Iris pigment epithelial cell (primary cell): ENCODE results near the gene ABL2.

Experiments used
- DNase-seq: peaks from one replicate; pipeline ENCODE4 v3.0.0-alpha.2; 2011; ENCODE audit warnings: low read depth

Gene ABL2

DNA sequence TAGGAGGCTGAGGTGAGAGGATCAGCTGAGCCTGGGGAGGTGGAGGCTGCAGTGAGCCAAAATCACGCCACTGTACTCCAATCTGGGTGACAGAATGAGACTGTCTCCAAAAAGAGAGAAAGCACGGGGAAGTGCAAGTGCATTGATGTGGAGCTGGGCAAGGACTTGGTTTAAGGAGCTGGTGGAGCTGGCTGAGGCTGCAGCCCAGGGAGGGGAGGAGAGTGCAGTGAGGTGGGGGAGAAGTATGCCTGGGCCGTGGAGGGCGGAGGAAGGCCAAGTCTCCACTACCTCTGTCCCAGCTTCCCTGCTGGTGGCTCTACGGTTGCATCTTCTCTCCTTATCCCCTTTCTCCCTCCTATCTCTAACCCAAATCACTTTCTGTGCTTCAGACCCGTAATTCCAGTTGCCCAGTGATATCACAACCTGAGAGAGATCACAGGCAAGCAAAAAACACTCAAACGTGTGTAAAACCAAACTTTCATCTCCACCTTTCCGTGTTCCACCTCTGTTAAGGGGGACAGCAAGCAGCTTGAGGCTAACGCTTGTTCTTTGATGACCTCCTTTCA lies 136.5 kb downstream of the ABL2 start:
- no peak for DNase-seq

DNA sequence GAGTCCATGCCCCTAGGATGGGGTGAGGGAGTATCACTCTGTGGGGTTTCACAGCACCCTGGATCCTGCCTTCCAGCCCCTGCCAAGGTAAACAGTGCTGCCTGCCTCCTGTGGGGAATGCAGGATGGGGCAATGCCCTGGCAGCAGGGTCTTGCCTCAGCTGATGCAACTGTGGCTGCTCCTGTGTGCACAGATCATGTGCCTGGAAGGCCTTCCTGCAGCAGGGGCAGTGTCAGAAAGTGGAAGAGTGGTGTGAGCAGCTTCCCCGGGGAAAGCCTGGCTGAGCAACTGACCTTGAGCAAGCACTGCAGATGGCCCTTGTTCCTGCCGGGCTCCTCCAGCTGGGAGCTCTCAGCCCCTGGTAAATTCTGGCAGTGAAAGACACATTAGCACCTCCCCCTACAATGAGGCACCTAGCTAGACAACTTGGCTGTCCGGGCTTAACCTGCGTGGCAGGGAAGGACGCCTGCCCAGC lies 137.7 kb downstream of the ABL2 start:
- DNase-seq, result peak; percentile 53

DNA sequence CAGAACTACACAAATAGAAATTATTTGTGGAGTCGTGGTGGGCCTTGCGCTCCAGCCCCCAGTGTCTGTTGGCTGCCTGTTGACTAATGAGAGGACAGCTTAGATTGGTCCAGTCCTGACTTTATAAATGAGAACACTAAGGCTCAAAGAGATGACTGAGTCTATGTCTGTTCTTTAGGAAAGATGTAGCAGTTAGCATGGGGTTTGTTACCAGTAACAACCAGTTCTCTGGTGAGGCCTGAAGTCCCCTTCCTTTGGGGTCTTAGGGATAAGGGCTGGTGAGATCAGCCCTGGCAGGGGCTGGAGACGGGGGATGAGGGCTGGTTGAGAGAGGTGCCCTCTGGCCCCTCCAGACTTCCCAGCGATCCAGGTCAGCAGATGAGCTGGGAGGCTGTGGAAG lies 138.6 kb downstream of the ABL2 start:
- DNase-seq, result no peak

DNA sequence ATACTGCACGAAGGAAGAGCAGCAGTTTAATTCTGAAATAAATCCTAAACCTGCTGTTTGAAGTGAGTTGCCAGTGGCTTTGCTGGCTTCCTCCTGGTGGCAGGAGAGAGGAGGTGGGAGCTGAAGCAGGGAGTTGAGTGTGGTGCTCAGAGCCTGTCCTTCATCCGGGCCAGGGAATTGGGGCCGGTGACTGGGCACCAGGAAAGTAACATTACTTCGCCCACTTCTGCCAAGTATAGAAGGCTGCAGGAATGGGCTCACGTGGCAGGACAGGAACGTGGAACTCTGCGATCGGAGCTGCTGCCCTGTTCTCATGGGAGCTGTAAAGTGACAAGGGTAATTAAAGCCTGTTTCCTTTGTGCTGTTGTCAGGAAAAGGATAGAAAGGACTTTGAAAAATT lies 139.0 kb downstream of the ABL2 start:
- DNase-seq, result no peak

DNA sequence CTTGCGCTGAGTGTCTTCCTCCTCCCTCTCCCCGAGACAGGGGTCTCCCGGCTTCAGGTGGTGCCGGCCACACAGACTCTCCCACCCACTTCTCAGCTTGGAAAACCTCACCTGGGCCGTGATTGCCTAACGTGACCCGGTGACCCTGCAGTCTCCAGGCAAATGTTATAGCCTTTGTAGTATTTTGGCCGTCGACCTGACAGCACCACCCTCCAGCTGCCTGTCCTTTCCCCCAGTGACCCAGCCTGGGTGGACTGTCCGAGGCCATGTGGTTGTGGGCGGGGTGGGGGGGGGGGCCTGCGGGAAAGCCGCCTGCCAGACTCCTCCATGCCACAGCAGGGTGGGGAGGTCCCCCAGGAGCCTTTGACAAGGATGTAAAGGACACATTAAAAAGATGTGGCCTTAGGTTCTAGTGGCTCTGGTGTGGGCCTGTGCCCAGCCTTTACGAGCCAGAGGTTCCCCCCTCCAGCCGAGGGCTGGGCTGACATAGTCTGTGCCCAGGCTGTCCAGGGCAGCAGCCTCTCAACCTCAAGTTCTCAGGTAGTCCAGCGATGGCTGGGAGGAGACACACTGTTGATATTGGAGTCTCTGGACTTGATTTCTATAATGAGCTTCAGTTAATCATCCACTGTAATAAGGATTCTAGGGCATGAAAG lies 139.5 kb downstream of the ABL2 start:
- DNase-seq, result no peak

DNA sequence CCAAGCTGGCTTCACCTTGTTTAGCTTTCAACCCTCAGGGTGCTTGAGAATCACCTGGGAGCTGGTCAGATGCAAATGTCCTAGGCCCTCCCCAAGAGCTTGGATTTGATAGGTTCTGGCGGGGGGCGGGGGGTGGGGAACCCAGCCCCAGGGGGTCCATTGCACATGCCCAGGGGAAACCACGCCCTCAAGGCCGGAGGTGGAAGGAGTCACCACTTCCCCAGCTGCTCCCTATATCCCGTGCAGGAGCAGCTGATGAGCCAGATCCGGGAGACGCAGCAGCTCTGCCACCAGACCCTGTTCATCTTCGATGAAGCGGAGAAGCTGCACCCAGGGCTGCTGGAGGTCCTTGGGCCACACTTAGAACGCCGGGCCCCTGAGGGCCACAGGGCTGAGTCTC lies 141.8 kb downstream of the ABL2 start:
- peak; percentile 18 for DNase-seq

DNA sequence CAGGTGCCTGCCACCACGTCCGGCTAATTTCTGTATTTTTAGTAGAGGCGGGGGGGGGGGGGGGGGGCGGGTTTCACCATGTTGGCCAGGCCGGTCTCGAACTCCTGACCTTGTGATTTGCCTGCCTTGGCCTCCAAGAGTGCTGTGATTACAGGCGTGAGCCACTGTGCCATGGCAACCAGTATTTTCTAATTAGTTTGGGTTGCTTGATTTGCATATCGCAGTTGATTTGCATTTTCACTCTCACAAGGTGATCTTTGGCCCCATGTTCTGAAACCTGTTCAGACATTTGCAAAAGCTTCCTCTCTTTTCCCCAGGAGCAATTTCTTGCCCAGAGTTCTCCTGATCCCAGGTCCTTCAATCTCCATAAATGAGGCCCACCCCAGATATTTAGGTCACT lies 145.9 kb downstream of the ABL2 start:
- no peak for DNase-seq

DNA sequence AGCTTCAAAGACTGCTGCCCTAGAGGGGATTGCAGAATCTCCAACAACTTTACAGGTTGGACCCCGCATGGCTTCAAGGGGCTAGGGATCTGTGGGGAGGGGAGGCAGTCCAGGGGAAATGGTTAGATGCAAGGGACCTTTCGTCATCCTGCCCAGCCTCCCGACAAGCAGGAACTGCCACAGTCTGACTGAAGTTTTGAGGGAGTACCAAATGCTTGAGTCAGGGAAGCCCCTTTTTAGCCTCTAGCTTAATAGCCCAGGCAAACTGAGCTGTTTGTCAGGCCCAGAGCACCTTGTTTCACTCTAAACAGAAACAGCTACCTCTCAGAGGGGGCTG lies 146.5 kb downstream of the ABL2 start:
- DNase-seq, result peak; percentile 43

DNA sequence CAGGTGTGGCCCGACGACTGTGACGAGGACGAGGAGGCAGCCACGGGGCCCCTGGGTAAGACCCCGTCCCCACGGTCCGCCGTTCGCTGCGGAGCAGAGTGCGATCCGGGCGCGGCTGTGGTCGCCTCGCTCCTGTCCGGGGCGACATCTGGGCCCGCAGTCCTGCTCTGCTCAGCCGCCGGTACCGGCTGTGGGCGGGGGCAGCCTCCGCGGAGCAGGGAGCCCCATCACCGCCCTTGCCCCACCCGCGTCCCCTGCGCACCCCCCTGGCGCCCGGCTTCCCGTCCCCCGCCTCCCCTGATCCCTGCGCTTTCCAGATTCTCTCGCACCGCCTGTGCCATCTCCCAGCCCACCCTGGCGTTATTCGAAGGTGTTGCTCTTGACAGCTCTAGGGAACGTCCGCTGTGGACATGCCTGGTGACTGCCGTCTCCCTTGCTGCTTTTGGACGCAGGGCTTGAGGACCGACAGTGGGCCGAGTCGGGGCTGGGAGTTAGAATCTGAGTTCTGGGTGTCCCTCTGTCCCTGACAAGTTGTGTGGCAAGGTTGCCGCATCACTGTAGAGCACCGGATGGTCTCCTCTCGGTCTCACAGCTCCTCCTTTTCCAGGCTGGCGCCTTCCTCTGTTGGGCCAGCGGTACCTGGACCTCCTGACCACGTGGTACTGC lies 147.0 kb downstream of the ABL2 start:
- peak; percentile 19 for DNase-seq

DNA sequence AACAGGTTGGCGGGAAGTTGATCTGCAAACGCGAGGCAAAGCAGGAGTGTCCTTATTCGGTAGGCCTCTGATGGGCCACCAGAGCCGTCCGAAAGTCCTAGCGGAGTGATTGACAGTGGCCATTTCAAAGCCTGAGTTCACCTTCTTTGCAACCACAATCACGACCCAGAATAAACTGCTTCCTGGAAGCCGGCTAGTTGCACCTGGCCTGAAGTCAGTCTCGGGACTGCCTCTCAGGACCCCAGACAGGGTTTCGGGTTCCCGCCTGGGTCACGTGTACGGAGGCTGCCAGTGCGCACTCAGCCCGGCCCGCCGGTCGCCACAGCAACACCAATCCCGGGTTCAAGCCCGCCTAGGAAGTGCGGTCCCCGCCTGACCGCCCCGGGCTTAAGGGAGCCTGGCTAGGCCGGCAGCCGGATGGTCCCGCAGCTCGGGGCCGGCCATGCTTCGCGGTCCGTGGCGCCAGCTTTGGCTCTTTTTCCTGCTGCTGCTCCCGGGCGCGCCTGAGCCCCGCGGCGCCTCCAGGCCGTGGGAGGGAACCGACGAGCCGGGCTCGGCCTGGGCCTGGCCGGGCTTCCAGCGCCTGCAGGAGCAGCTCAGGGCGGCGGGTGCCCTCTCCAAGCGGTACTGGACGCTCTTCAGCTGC lies 147.7 kb downstream of the ABL2 start, which contains the start of gene TOR3A:
TOR3A (plus strand) TSS at position 384 of the 646 bp plus-strand sequence; CDS start at position 443, 59 bp downstream.
- peak; percentile 90 for DNase-seq

DNA sequence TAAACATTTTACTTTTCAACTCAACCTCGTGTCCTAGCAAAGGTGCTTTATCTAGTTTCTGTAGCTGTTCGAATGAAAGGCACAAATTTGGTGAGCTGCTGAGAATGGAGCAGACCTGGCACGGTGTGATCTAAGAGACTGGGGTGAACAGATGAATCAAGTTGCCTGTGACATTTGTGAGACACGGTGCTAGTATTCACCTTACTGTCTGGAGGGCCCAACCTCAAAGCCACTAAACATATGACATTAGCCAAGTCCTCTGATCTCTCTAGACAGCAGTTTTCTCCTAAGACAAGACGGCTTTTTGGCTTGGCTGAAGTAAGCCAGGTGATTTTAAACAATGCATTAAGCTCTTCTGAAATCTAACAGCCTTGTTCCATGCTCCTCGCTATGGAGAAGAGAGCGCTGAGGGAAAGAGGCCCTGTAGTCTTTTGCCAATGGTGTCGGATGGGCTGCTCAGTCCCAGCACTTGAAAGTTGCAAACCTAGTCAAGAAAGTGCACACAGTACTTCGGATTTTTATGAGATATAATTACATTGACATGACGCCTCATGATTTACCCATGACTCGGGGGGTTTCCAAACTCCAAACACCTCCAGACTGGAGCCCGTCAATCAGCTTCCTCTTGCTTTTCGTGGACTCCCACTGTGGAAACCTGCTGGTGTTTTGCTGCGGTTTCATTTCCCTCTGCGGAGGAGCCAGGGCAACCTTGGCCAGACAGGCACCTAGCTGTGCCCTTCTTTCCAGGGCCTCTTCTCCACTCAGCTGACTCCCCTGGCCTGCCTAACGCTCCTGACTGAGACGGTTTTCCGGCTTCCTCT lies 148.4 kb downstream of the ABL2 start:
- DNase-seq, result no peak

DNA sequence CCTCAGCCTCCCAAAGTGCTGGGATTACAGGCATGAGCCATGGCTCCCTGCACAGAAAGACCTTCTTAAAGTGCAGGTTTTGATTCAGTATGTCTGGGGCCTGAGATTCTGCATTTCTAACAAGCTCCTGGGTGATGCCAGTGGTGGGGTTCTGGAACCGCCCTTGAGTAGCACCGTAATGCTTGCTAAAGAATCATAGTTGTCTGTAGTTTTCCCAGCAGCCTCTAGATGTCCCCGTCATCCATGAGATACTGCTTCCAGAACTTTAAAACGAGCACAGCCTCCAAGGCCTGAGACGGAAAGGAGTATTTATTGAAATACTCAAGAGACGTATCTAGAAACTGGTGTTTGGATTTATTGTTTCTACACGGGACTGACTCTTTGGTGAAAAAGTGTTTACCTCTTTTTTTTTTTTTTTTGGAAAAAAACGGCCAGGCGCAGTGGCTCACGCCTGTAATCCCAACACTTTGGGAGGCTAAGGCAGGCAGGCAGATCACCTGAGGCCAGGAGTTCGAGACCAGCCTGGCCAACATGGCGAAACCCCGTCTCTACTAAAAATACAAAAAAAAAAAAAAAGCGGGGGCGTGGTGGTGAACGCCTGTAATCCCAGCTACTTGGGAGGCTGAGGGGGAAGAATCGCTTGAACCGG lies 150.2 kb downstream of the ABL2 start:
- peak; percentile 79 for DNase-seq

DNA sequence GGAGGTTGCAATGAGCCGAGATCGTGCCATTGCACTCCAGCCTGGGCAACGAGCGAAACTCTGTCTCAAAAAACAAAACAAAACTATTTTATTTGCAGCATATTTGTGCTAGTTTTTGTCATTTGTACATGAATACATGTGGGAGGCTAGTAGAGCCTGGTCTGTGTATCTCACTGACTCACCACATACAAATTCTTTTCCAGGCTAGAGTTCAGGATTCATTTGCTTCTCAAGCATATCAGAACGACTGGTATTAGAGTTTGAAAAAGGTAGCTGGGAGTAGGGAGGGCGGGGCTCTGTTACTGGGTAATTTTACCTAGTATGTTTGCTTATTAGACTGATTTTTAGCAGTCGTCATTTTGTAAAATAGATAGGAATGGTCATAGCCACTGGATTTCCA lies 152.1 kb downstream of the ABL2 start:
- peak; percentile 84 for DNase-seq

DNA sequence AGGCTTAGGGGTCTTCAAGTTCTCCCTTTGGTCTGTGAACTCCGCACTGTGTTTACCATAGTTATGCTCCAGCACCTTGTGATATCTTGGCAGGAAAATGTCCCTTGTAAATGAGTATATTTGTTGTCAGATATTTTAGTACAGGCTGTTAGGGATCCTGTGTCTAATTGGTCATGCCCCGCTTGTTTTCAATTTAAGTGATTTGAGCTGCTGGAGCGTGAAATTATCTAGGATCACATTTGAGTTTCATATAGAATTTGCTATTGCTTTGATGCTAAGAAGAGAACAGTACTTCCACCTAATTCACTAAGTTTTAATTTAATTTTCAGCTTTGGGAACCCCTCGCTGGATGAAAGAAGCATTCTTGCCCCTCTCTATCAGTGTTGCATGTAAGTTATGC lies 163.0 kb downstream of the ABL2 start:
- no peak for DNase-seq

DNA sequence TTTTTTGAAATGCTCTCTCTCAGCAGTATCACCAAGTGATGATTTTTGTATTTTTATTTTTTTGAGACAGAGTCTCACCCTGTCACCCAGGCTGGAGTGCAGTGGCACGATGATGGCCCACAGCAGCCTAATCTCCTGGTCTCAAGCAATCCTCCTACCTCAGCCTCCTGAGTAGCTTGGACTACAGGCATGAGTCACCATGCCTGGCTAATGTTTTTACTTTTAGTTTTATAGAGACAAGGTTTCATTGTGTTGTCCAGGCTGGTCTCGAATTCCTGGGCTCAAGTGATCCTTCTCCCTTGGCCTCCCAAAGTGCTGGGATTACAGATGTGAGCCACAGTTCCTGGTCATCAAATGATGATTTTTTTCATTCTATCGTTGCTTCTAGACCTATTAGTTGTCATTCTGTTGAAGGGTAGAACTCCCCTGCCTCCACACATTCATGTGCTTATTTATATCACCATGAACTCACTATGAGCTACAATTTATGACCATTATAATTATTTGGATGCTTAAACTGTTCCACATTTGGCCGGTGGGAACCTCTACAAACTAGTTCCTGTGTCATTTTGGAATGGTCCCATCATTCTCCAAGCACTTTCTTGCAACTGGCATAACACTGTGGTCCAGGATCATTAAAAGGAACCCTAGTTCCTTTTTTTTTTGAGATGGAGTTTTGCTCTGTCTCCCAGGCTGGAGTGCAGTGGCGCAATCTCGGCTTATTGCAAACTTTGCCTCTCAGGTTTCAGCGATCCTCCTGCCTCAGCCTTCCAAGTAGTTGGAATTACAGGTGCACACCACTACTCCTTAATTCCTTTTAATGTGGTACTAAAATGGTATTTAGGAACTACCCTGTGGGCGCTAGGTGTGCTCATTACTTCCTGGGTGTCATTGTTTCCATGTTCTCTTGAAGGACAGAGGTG lies 167.9 kb downstream of the ABL2 start:
- DNase-seq, result no peak

DNA sequence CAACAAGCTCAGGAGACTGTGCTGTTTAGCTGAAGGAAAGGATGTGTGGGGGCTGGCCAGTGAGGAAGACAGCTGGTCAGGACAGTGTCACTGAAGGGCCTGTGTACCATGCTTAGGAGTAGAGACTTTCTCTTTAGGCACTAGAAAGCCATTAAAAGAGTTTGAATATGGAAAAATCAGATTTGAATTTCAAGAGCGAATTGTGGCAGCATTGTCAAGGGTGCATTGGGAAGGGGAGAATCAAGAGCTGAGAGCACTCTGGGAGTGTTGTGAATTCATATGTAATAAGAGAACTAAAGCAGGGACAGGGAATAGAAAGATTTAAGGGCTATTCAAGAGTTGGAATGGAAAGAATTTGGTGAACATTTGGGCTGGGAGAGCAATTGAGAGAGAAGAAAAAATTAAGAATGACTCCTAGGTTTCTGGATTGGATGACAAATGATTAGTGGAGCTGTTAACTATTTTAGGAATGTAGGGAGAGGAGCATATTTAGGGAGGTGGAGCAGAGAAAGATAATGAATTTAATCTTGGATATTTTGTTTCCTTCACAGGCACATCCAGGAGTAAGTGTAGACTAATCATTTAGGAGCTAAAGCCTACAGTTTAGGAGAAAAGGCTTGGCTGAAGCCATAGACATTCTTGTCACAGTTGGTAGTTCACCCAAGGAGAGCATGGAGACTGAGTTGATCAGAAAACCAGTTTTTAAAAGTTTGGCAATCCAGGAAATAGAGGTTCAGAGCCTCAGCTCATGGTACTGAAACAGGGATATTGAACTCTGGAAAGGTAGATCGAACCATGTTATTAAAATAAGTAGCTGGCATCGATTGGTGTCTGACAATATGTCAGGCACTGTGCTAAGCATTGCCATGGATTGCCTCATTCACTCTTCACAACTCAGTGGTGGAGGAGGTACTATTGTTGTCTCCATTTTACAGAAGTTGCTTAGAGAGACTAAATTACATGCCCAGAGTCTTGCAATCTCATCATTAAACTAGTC lies 170.7 kb downstream of the ABL2 start:
- DNase-seq, result no peak

DNA sequence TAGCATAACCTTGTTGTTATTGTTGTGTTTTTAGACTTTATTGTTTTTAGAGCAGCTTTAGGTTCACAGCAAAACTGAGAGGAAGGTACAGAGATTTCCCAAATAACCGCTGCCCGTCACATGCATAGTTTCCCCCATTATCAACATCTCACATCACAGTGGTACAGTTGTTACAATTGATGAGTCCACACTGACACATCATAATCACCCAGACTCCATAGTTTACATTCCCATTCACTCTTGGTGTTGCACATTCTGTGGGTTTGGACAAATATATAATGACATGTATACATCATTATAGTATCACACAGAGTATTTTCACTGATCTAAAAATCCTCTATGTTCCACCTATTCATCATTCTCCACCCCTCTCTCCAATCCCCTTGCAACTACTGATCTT lies 173.5 kb downstream of the ABL2 start:
- no peak for DNase-seq

DNA sequence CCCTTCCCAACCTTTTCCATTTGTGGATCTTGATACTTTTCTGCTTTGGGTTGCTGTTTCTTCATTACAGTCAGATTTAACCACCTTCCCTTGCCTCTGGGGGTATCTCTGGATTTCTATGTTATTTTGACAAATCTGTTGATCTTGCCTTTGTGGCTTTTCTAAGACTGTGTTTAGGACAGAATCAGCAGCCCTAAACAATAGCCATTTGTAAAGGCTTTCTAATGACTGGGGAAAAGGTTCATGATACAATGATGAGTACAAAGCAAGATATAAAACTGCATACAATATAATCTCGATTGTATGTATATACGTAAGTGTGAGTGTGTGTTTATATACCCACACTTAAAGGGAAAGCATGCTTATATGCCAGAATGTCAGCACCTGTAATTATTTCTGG lies 176.0 kb downstream of the ABL2 start:
- no peak for DNase-seq

DNA sequence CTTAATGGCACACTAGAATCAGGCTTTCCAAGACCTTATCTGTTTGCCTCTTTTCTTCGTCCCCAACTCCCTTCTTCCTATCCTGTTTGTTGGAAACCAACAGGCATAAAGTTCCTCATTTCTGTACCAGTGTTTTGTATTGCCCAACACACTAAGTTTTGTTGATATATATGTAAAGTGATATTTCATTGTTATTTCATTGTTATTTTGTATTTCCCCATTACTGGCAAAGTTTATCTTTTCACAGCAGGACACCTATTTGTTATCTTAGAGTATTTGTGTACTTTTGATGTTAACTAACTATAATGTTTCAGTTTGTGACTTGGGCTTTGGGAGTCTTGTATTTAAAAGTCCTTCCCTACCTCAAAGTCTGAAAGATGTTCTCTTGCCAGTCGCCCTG lies 176.7 kb downstream of the ABL2 start:
- no peak for DNase-seq
